Stimulated activated CD4-positive, alpha-beta T cell treated with anti-CD3 and anti-CD28 coated beads, Interleukin-2, amount 100 ng/mL, for 4 hours (primary cell): ENCODE measurements around the gene RBFOX1.

ENCODE experiments used
- DNase-seq: peaks from one replicate; pipeline ENCODE4 v3.0.0-alpha.2; 2020; ENCODE audit warnings: low read depth

RBFOX1 gene

DNA sequence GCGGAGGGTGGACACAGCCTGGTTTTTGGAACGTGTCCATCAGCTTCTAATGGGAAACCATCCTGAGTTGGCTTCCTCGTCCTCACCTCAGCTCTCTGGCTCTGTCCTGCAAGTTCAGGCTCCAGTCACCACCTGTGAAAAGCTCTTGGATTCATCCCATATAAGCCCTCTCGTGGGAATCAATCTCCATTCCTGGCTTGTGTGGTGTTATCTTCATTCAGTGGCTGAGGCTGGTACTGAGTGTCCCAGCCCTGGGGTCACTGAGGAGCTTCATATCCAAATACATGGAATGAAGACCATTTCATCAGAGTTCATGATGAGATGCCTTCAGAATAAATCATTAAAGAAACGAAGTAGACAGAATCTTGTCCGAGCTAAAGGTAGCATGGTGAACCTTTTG is 189.2 kb downstream of the RBFOX1 start:
- no peak for DNase-seq

- DNase-seq = no peak
These were observed 191.8 kb downstream of the RBFOX1 start for GRCh38 chr16:7524419-7524818.

DNA sequence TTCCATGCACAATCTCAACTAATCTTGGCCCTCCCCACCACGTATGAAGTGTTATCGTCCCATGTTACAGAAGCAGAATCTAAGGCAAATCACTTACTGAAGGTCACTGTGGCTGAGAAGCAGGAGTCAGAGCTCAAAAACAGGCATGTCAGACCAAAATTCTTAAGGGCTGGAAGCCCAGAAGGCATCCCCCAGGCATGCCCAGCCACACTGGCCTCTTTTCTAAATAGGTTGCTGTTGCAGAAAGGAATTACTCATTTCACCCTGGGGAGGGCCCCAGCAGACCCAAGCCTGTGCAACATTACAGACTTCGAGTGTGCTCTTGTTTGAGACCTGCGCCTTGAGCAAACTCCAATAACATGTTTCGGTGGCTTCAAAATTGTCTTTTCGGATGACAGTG is 194.1 kb downstream of the RBFOX1 start:
- DNase-seq = no peak

DNA sequence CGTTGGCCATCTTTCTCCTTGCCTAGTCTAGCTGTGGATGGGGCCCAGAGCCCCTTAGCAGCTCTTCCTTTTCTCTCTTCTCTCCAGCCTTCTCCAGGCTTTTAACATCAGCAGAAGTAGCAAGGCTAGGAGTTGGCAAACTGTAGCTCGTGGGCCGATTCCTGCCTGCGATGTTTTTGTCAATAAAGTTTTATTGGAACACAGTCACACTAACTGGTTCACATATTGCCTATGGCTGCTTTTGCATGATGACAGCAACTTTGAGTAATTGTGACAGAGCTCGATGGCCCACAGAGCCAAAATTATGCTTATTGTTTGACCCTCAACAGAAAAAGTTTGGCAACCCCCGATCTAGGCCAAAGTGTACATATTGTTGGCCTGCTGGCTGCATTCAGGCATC is 199.9 kb downstream of the RBFOX1 start:
- no peak for DNase-seq

GRCh38 chr16:7534749-7535148 is 202.1 kb downstream of the RBFOX1 start:
- no peak for DNase-seq

DNA sequence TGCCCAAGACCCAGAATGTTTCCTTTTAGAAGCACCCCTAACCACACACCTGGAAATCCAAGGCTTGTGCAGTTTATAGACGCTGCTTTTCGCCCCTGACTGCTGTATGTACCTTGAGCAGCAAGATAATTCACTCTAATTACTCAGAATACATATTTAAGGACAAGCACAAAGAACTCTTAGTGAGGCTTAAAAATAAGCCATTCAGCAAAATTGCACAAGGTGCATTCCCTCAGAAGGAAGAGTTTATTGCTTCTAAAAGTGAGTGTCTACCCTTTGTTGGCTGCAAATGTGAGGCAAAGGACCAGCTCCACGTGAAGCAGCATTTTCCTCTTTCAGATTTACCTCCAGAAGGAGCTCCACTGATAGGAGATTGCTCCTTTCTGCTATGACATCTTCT is 208.4 kb downstream of the RBFOX1 start:
- no peak for DNase-seq

DNA sequence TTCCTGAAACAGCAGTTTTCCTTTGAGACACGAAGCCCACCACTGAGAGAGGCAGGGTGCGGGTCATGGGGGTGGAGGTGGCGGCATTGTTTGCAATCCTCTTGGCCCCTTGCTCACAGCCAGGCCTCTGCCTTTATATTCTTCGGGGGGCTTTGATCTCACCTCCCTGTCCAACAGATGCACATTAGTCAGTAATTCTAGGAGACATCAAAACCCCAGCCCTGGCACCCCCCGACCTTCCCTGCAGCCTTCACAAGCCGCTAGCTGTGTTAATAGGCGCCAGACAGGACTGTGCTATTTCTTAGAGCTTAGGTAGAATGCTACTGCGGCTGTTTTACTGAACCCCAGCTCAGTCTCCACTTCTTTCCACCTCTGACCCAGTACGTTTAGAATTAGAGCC is 212.6 kb downstream of the RBFOX1 start:
- no peak for DNase-seq

DNA sequence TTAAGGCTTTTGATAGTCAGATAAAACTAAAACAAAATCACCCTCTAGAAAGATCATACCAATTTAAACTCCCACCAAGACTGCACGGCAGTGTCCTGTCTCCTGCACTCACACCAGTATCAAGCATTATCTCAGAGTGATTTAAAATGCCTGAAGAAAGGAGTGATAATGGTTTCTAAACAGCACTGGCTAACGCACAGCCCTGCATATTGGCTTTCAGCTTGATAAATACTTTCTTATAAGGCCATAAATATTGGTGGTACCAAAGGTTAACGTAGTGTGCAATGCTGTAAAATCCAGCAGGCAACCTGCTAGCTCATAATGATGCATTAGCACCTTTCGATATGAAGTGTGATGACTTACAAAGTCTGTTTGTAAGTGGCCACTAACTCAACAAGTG is 214.3 kb downstream of the RBFOX1 start:
- no peak for DNase-seq

DNA sequence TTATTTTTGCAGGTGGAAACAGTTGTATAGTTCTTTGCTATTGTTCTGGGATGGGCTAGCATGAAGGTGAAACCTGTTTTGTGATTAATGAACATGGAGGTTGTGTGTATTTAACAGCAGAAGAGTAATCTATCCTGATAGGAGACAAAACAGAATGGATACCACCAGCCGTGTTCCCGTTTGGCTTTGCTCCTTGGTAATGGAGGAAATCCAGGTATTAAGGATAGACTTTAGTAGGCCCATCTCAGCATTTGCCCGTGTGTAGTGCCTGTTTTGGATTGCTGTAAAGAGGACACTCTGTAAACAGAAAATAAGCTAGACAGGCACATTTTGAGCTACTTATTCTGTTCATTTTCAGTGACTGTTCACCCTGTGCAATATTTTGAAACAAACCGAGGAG is 215.1 kb downstream of the RBFOX1 start:
- DNase-seq = no peak

DNA sequence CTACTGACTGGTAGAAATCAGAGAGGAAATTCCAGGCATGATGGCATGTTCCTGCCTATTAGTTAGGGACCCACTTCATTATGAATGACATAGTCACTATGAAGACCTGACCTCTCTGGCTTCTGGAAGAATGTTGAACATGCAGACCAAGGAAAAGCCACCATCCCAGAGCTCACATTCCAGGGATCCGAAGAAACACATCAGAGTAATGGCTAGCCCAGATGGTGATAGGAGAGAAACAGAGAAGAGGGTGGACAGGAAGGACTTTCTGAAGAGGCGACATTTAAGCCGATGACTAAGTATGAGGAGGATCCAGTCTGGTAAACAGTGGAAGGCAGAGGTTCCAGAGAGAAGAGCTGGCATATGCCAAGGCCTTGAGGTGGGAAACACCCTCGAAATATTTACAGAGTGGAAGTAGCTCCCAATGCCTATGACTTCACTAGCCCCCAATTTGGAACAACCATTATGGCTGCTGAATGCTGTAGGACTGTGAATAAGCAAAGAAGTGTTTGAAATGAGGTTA is 216.2 kb downstream of the RBFOX1 start:
- no peak for DNase-seq

DNA sequence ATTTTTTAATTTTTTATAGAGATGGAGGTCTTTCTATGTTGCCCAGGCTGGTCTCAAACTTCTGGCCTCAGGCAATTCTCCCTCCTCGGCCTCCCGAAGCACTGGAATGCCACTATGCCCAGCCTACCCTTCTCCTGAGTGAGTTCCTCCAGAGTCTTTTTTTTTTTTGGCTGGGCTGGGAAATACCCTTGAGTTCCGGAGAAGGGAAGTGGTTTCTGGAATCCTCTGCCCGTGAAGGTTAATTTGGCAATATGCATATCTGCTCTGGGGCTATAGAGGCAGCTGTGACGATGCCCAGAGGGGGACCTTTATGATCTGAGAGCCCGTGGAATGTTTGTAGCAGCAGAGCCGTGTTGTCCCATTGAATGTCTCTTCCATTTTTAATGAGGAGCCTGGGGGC is 217.5 kb downstream of the RBFOX1 start:
- DNase-seq = no peak

GRCh38 chr16:7555459-7555858 is 222.8 kb downstream of the RBFOX1 start:
- no peak for DNase-seq

GRCh38 chr16:7561908-7562405 is 229.3 kb downstream of the RBFOX1 start:
- no peak for DNase-seq

DNA sequence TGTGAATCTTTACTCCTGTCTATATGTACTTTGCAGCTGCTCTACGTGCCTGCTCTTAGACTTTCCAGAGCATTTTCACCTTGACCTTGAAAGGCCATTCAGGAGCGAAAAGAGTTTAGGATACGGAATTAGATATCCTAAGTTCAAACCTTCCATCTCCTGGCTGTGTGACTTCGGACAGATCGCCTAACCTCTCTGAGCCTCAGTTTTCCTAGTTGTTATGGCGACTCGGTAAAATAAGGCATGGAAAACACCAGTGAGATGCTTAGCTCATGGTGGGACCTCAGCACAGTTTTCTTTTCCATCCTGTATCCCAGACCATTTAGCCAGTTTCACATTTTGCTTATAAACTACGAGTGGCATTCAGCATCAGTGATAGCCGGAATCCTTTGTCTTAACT is 233.7 kb downstream of the RBFOX1 start:
- DNase-seq = no peak

DNA sequence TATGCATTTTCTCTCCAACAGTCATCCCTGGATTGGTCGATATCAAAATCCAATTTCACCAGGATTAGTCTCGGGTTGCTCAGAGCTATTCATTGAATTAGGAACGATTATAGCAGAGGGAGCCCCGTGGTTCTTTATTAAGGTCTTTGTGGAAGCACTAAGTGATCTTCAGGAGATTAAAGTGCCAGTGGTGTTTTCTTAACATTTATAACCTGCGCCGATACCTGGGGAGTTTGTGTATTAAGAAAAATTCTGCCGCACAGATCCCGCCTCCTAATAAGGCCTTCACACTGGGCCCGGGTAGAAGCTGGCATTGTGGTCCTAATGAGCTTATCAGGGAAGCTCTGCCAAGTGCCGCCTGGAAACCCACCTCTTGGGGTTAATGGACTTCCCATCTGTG is 238.7 kb downstream of the RBFOX1 start:
- DNase-seq = no peak

- no peak for DNase-seq
These were observed 244.9 kb downstream of the RBFOX1 start for GRCh38 chr16:7577588-7577987.

- DNase-seq = no peak
These were observed 246.8 kb downstream of the RBFOX1 start for GRCh38 chr16:7579454-7579853.

DNA sequence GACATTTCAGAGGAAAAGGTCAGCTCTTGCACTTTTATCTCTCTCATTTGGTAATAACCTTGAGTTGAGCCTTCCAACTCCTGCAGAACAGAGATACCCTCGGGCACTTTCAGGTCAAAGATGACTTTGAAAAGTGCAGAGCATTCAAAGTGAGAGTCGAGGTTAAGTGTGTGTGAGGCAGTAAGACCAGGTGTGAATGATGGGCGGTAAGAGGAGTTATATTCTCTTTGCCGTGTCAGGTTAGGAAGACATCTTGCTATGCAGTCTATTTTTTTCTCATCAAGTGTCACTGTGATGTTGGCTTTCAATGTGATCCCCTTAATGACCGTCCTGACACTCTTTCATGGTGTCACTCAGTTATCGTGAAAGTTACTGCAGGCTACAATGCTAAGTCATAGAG is 248.5 kb downstream of the RBFOX1 start:
- DNase-seq = no peak

DNA sequence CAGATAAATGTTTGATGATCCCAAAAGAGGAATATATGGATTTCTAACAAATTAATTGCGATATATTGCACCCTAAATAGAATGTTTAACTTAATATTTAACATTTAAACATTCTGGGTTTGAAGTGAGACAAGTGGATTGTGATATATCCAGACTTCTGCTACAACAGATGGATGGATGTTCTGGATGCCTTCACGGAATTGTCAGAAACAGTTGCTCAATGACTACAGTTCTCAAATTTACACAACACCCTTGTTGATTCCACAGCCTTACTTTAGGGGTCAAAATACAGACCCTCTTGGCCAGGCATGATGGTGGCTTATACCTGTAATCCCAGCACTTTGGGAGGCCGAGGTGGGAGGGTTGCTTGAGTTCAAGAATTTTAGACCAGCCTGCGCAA is 250.8 kb downstream of the RBFOX1 start:
- DNase-seq = no peak

DNA sequence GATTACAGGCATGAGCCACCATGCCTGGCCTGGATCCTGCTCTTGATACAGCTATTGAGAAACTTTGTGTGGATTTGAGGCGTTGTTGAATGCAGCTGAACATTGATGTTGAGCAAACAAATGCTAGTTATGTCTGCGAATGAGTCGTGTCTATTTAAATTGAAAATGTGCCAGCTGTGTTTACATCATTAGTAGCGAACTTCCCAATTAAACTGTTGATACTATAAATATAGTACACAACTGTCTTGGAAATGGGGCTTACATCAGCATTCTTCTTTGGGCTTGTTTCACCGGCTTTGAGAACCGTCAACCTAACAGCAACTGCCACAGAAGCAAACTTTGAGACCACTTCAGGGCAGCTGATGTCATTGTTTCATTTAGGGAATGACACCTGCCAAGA is 251.9 kb downstream of the RBFOX1 start:
- no peak for DNase-seq

GRCh38 chr16:7585705-7586104 is 253.1 kb downstream of the RBFOX1 start:
- no peak for DNase-seq

DNA sequence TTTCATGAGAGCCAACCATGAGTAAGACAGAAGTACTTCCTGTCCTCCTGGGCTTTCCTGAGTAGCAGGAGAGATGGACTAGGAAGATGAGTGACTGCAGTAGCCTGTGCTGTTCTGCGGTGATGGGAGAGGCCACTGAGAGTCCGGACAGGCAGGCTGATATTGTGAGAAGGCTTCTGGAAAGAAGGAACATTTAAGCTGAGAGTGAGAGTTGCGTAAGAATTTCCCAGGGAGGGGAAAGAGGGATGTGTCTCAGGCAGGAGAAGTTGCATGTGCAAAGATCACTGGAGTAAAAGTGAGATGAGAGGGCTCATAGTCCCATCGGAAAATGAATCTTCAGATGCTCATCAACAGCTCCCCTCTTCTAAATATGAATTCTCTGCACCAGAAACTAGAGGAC is 258.3 kb downstream of the RBFOX1 start:
- no peak for DNase-seq

DNA sequence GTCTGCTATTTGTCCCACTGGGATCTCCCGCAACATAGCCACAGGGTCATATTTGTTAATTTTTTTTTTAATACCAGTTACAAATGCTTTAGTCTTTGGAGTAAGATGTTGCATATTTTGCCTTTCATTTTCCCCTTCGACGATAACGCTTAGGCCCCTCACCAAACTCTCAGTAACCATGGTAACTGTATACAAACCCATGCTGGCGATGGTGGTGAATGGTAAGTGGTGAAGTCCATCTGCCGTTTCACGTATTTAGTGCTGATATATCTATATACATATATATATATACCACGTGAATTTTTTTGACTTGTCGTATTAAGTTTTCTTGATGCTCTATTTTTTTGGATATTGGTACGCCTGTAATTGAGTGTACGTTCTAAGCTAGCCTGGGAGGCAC is 263.7 kb downstream of the RBFOX1 start:
- no peak for DNase-seq

DNA sequence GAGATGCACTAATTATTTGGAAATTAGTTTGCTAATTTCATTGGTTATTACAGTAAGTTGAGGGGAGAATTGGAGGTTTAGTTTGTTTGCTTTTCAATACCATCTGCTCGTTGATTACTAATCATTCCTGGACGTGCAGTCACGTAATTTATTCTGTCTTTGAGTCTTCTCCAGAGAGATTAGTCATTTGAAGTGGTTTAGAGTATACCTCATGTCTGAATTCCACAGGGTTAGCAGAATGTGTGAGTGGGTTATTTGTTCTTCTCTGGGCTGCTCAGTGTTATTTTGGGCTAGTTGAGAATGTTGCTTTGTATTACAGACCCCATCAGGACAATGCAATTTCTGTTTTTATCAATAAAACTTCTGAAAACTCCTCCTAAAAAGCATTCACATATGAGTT is 265.0 kb downstream of the RBFOX1 start:
- DNase-seq = no peak

- no peak for DNase-seq
These were observed 268.5 kb downstream of the RBFOX1 start for GRCh38 chr16:7601100-7601499.
